ENCODE measurements around the gene RGS18.
"Not testable (repeated sequence)": the region's sequence is repeated elsewhere in the genome, so short reads cannot be mapped to it uniquely, and the experiment has no call there.

Gene RGS18

GRCh38 chr1:192160196-192160595 is 1.9 kb downstream of the RGS18 start:
- no peak for DNase-seq
- in situ Hi-C loops (cut with HindIII; ENCODE audit: low pct_ligation_motif_present, low pct_unique_long_range_greater_than_20kb, low sequenced_read_pairs), result no loop called here

GRCh38 chr1:192161976-192162375 is 3.7 kb downstream of the RGS18 start:
- in situ Hi-C loops (cut with HindIII; ENCODE audit: low pct_ligation_motif_present, low pct_unique_long_range_greater_than_20kb, low sequenced_read_pairs), result no loop called here
- no peak for DNase-seq

- in situ Hi-C loops (cut with HindIII; ENCODE audit: low pct_ligation_motif_present, low pct_unique_long_range_greater_than_20kb, low sequenced_read_pairs), result no loop called here
- no peak for DNase-seq
Observed at GRCh38 chr1:192162376-192162775, 4.1 kb downstream of the RGS18 start.

- DNase-seq; in situ Hi-C loops (cut with HindIII; ENCODE audit: low pct_ligation_motif_present, low pct_unique_long_range_greater_than_20kb, low sequenced_read_pairs): not testable (repeated sequence)
Observed at GRCh38 chr1:192165002-192165401, 6.7 kb downstream of the RGS18 start.

GRCh38 chr1:192167011-192167410 is 8.7 kb downstream of the RGS18 start:
- no peak for DNase-seq
- in situ Hi-C loops (cut with HindIII; ENCODE audit: low pct_ligation_motif_present, low pct_unique_long_range_greater_than_20kb, low sequenced_read_pairs), result no loop called here

- no peak for DNase-seq
- in situ Hi-C loops (cut with HindIII; ENCODE audit: low pct_ligation_motif_present, low pct_unique_long_range_greater_than_20kb, low sequenced_read_pairs), result no loop called here
Observed at GRCh38 chr1:192167911-192168700, 9.8 kb downstream of the RGS18 start.

- no peak for DNase-seq
- in situ Hi-C loops (cut with HindIII; ENCODE audit: low pct_ligation_motif_present, low pct_unique_long_range_greater_than_20kb, low sequenced_read_pairs), result no loop called here
Observed at GRCh38 chr1:192168964-192169363, 10.7 kb downstream of the RGS18 start.

GRCh38 chr1:192170196-192170984 is 12.1 kb downstream of the RGS18 start:
- DNase-seq, result no peak
- in situ Hi-C loops (cut with HindIII; ENCODE audit: low pct_ligation_motif_present, low pct_unique_long_range_greater_than_20kb, low sequenced_read_pairs), result no loop called here

- in situ Hi-C loops (cut with HindIII; ENCODE audit: low pct_ligation_motif_present, low pct_unique_long_range_greater_than_20kb, low sequenced_read_pairs), result no loop called here
- no peak for DNase-seq
Observed at GRCh38 chr1:192171123-192171522, 12.9 kb downstream of the RGS18 start.

- DNase-seq, result no peak
- in situ Hi-C loops (cut with HindIII; ENCODE audit: low pct_ligation_motif_present, low pct_unique_long_range_greater_than_20kb, low sequenced_read_pairs), result no loop called here
Observed at GRCh38 chr1:192175971-192176370, 17.7 kb downstream of the RGS18 start.

- DNase-seq, result no peak
- in situ Hi-C loops (cut with HindIII; ENCODE audit: low pct_ligation_motif_present, low pct_unique_long_range_greater_than_20kb, low sequenced_read_pairs), result no loop called here
Observed at GRCh38 chr1:192183788-192184187, 25.5 kb downstream of the RGS18 start.

- no peak for DNase-seq
- in situ Hi-C loops (cut with HindIII; ENCODE audit: low pct_ligation_motif_present, low pct_unique_long_range_greater_than_20kb, low sequenced_read_pairs), result no loop called here
Observed at GRCh38 chr1:192186197-192186596, 27.9 kb downstream of the RGS18 start.

GRCh38 chr1:192190066-192190465 is 31.8 kb downstream of the RGS18 start:
- DNase-seq, result no peak
- in situ Hi-C loops (cut with HindIII; ENCODE audit: low pct_ligation_motif_present, low pct_unique_long_range_greater_than_20kb, low sequenced_read_pairs), result no loop called here

- in situ Hi-C loops (cut with HindIII; ENCODE audit: low pct_ligation_motif_present, low pct_unique_long_range_greater_than_20kb, low sequenced_read_pairs), result no loop called here
- DNase-seq, result peak; percentile 4
Observed at GRCh38 chr1:192201303-192201702, 43.0 kb downstream of the RGS18 start.

GRCh38 chr1:192224396-192224795 is 66.1 kb downstream of the RGS18 start:
- no peak for DNase-seq
- in situ Hi-C loops (cut with HindIII; ENCODE audit: low pct_ligation_motif_present, low pct_unique_long_range_greater_than_20kb, low sequenced_read_pairs), result no loop called here

- DNase-seq, result no peak
- in situ Hi-C loops (cut with HindIII; ENCODE audit: low pct_ligation_motif_present, low pct_unique_long_range_greater_than_20kb, low sequenced_read_pairs), result no loop called here
Observed at GRCh38 chr1:192224846-192225245, 66.6 kb downstream of the RGS18 start.

- in situ Hi-C loops (cut with HindIII; ENCODE audit: low pct_ligation_motif_present, low pct_unique_long_range_greater_than_20kb, low sequenced_read_pairs), result no loop called here
- DNase-seq, result no peak
Observed at GRCh38 chr1:192225266-192225665, 67.0 kb downstream of the RGS18 start.

- no peak for DNase-seq
- in situ Hi-C loops (cut with HindIII; ENCODE audit: low pct_ligation_motif_present, low pct_unique_long_range_greater_than_20kb, low sequenced_read_pairs), result no loop called here
Observed at GRCh38 chr1:192225703-192226102, 67.4 kb downstream of the RGS18 start.

GRCh38 chr1:192227330-192227729 is 69.1 kb downstream of the RGS18 start:
- no peak for DNase-seq
- in situ Hi-C loops (cut with HindIII; ENCODE audit: low pct_ligation_motif_present, low pct_unique_long_range_greater_than_20kb, low sequenced_read_pairs), result no loop called here

- in situ Hi-C loops (cut with HindIII; ENCODE audit: low pct_ligation_motif_present, low pct_unique_long_range_greater_than_20kb, low sequenced_read_pairs); DNase-seq: not testable (repeated sequence)
Observed at GRCh38 chr1:192227980-192228379, 69.7 kb downstream of the RGS18 start.

Measured in ACHN (cell line).